H9 (cell line): ENCODE results near the gene RHBDD1. TPM values are rescaled to one million over a fixed set of nuclear protein-coding genes. Genes with fewer than 3 reads are reported as not detected.

Source experiments
- DNase-seq: peaks from one replicate; pipeline ENCODE4 v3.0.0-alpha.2; 2017
- H2AFZ ChIP-seq: one replicate; pipeline ENCODE4 v1.6.1; 2013; ENCODE audit warnings: mild to moderate bottlenecking, low read length, control low read depth, moderate library complexity
- H2AK5ac ChIP-seq: 2 replicates; pipeline ENCODE4 v1.6.1; 2013; ENCODE audit warnings: low read length, control low read depth, mixed read lengths; ENCODE audit not compliant: insufficient read length
- H2BK120ac ChIP-seq: one replicate; pipeline ENCODE4 v1.6.1; 2013; ENCODE audit warnings: low read depth, mild to moderate bottlenecking, low read length, control low read depth, inconsistent platforms; ENCODE audit not compliant: poor library complexity, severe bottlenecking
- H2BK12ac ChIP-seq: 2 replicates; pipeline ENCODE4 v1.6.1; 2013; ENCODE audit warnings: low read length, control low read depth, mixed read lengths, low read depth; ENCODE audit not compliant: insufficient read length
- H2BK15ac ChIP-seq: 2 replicates; pipeline ENCODE4 v1.6.1; 2013; ENCODE audit warnings: low read depth, low read length, control low read depth
- H2BK20ac ChIP-seq: one replicate; pipeline ENCODE4 v1.6.1; 2013; ENCODE audit warnings: low read depth, mild to moderate bottlenecking, low read length, control low read depth, inconsistent platforms; ENCODE audit not compliant: poor library complexity, severe bottlenecking
- H2BK5ac ChIP-seq: 2 replicates; pipeline ENCODE4 v1.6.1; 2013; ENCODE audit warnings: low read length, control low read depth, mixed read lengths; ENCODE audit not compliant: insufficient read length
- H3K14ac ChIP-seq: 2 replicates; pipeline ENCODE4 v1.6.1; 2013; ENCODE audit warnings: low read length, control low read depth; ENCODE audit not compliant: insufficient read depth
- H3K18ac ChIP-seq: 2 replicates; pipeline ENCODE4 v1.6.1; 2013; ENCODE audit warnings: low read depth, mild to moderate bottlenecking, mixed read lengths, low read length, control low read depth; ENCODE audit not compliant: insufficient read length
- H3K23ac ChIP-seq: 2 replicates; pipeline ENCODE4 v1.6.1; 2013; ENCODE audit warnings: low read length, control low read depth, mixed read lengths, low read depth; ENCODE audit not compliant: insufficient read length
- H3K23me2 ChIP-seq: 2 replicates; pipeline ENCODE4 v1.6.1; 2013; ENCODE audit warnings: low read depth, mild to moderate bottlenecking, mixed read lengths, low read length, control low read depth; ENCODE audit not compliant: insufficient read length, poor library complexity, severe bottlenecking
- H3K27ac ChIP-seq: 2 replicates; pipeline ENCODE4 v1.5.1; 2013; ENCODE audit warnings: low read length, control low read depth, mixed read lengths, low read depth; ENCODE audit not compliant: insufficient read length
- H3K27me3 ChIP-seq: 2 replicates; pipeline ENCODE4 v1.6.1; 2013; ENCODE audit warnings: low read length, control low read depth, inconsistent platforms; ENCODE audit not compliant: insufficient read depth
- H3K4ac ChIP-seq: 2 replicates; pipeline ENCODE4 v1.6.1; 2013; ENCODE audit warnings: low read depth, mild to moderate bottlenecking, control low read depth, inconsistent platforms, low read length, moderate library complexity
- H3K4me1 ChIP-seq: 2 replicates; pipeline ENCODE4 v1.6.1; 2013; ENCODE audit warnings: low read length, control low read depth, inconsistent platforms; ENCODE audit not compliant: insufficient read depth
- H3K4me2 ChIP-seq: 2 replicates; pipeline ENCODE4 v1.6.1; 2013; ENCODE audit warnings: low read length, control low read depth, mixed read lengths; ENCODE audit not compliant: insufficient read length, insufficient read depth
- H3K56ac ChIP-seq: 2 replicates; pipeline ENCODE4 v1.6.1; 2013; ENCODE audit warnings: low read depth, mild to moderate bottlenecking, mixed read lengths, low read length, control low read depth; ENCODE audit not compliant: insufficient read length
- H3K79me1 ChIP-seq: 2 replicates; pipeline ENCODE4 v1.6.1; 2013; ENCODE audit warnings: low read depth, mild to moderate bottlenecking, moderate library complexity, low read length, control low read depth, inconsistent platforms; ENCODE audit not compliant: insufficient read depth, poor library complexity, severe bottlenecking
- H3K79me2 ChIP-seq: 2 replicates; pipeline ENCODE4 v1.6.1; 2013; ENCODE audit warnings: low read length, control low read depth, inconsistent platforms; ENCODE audit not compliant: insufficient read depth
- H3K9ac ChIP-seq: 2 replicates; pipeline ENCODE4 v1.6.1; 2013; ENCODE audit warnings: low read length, control low read depth, mixed read lengths; ENCODE audit not compliant: insufficient read length; ENCODE audit errors: extremely low read depth
- H3K9me3 ChIP-seq: one replicate; pipeline ENCODE4 v1.6.1; 2013; ENCODE audit warnings: low read depth, low read length, inconsistent platforms; ENCODE audit not compliant: control insufficient read depth
- H3T11ph ChIP-seq: one replicate; pipeline ENCODE4 v1.6.1; 2013; ENCODE audit warnings: mild to moderate bottlenecking, low read length, control low read depth, inconsistent platforms
- H4K20me1 ChIP-seq: one replicate; pipeline ENCODE4 v1.6.1; 2013; ENCODE audit not compliant: control insufficient read depth, insufficient read length, insufficient read depth
- H4K5ac ChIP-seq: 2 replicates; pipeline ENCODE4 v1.6.1; 2013; ENCODE audit warnings: low read depth, mild to moderate bottlenecking, mixed read lengths, low read length, control low read depth; ENCODE audit not compliant: insufficient read length
- H4K8ac ChIP-seq: replicated peaks from 2 replicates; pipeline ENCODE4 v1.6.1; 2013; ENCODE audit warnings: low read length, control low read depth, mixed read lengths, low read depth; ENCODE audit not compliant: insufficient read length
- H4K91ac ChIP-seq: 2 replicates; pipeline ENCODE4 v1.6.1; 2013; ENCODE audit warnings: low read depth, mild to moderate bottlenecking, moderate library complexity, mixed read lengths, low read length, control low read depth; ENCODE audit not compliant: insufficient read length
- H3K27ac Mint-ChIP-seq, 3 experiments: 2 replicates in 2 of 3; 3 replicates in 1 of 3; pipeline ENCODE4 v1.8.0; 2020 to 2021; ENCODE audit warnings: mixed read lengths in 3 of 3, mild to moderate bottlenecking in 1 of 3, moderate library complexity in 1 of 3
- H3K27me3 Mint-ChIP-seq: 2 replicates; pipeline ENCODE4 v1.8.0; 2021; ENCODE audit warnings: low read depth, mild to moderate bottlenecking, moderate library complexity, mixed read lengths
- H3K36me3 Mint-ChIP-seq, 3 experiments: 2 replicates in 2 of 3; 3 replicates in 1 of 3; pipeline ENCODE4 v1.8.0; 2020 to 2021; ENCODE audit warnings: low read depth in 3 of 3, mixed read lengths in 3 of 3; ENCODE audit not compliant: insufficient read depth in 1 of 3
- H3K4me1 Mint-ChIP-seq, 2 experiments: 2 replicates each; pipeline ENCODE4 v1.8.0; 2020; ENCODE audit warnings: mixed read lengths in 2 of 2
- H3K4me3 Mint-ChIP-seq, 2 experiments: 2 replicates in 1 of 2; 3 replicates in 1 of 2; pipeline ENCODE4 v1.8.0; 2020 to 2021; ENCODE audit warnings: mild to moderate bottlenecking in 2 of 2, mixed read lengths in 2 of 2, moderate library complexity in 1 of 2
- H3K9me3 Mint-ChIP-seq, 2 experiments: 2 replicates in 1 of 2; 3 replicates in 1 of 2; pipeline ENCODE4 v1.8.0; 2020; ENCODE audit warnings: mild to moderate bottlenecking in 2 of 2, mixed read lengths in 2 of 2, moderate library complexity in 1 of 2
- CTCF ChIP-seq: fragments of 200-600 bp; sonication (generic); conservative IDR thresholded peaks from 3 replicates; pipeline ENCODE4 v1.8.0; 2021; ENCODE audit warnings: antibody characterized with exemption, mild to moderate bottlenecking
- WGBS: extraction: QIAGEN DNeasy Blood & Tissue Kit; methylation state at CpG from one replicate; pipeline ENCODE4 v1.1.7; 2013; ENCODE audit warnings: missing lambda C conversion rate, low lambda C conversion rate, mixed read lengths; ENCODE audit not compliant: insufficient read length; ENCODE audit errors: extremely low coverage; 5-methylcytosine and 5-hydroxymethylcytosine counted together
- total RNA-seq: library from RNA; stranded (reverse); gene quantifications from 2 replicates; pipeline ENCODE4 v1.2.1, GENCODE V29; 2021

RHBDD1 gene
- total RNA-seq, 1 experiment from 2014 or later: 24.9 TPM

- no peak overlapping the region for H3K4me2 ChIP-seq
- no peak for DNase-seq
- H3K9me3 ChIP-seq: no peaks in the 10 kb centered on the region
- no peak overlapping the region for H3K56ac ChIP-seq
- no peak overlapping the region for H3K4ac ChIP-seq
- no peak for TF ChIP-seq CTCF
- Mint-ChIP-seq H3K9me3 (peaks cover 2 to 4% of the 10 kb centered on the region in 2 experiments; a peak in 3 of 5 replicates), H3K27me3 (no peaks in the 10 kb centered on the region; the same call in 1 of the 2 replicates), H3K4me1 (no peaks in the 10 kb centered on the region), H3K27ac (no peak overlapping the region), H3K4me3 (no peak overlapping the region), H3K36me3 (no peaks in the 10 kb centered on the region; a peak in 1 of 7 replicates)
- no peaks in the 10 kb centered on the region for H3K79me1 ChIP-seq
- H3K4me1 ChIP-seq: no peaks in the 10 kb centered on the region; the same call in 1 of the 2 replicates
- H3K23me2 ChIP-seq: no peaks in the 10 kb centered on the region
- no peak overlapping the region for H3K18ac ChIP-seq
- H2BK15ac ChIP-seq: no peak overlapping the region
- H4K20me1 ChIP-seq: no peaks in the 10 kb centered on the region
- no peak overlapping the region for H3K14ac ChIP-seq
- no peak overlapping the region for H3K27ac ChIP-seq
- no CpG with 5 or more reads among the region's 3 CpGs for WGBS
- H4K91ac ChIP-seq: no peak overlapping the region
- H3K9ac ChIP-seq: no peak overlapping the region
- no peaks in the 10 kb centered on the region for H3K27me3 ChIP-seq
- no peak overlapping the region for H2AK5ac ChIP-seq
- H2BK12ac ChIP-seq: no peak overlapping the region
- H3T11ph ChIP-seq: no peak overlapping the region
- H3K23ac ChIP-seq: no peak overlapping the region
- H2BK20ac ChIP-seq: no peak overlapping the region
- no peak overlapping the region for H4K5ac ChIP-seq
- no peak overlapping the region for H2BK120ac ChIP-seq
- no peak overlapping the region for H2AFZ ChIP-seq
- no peak overlapping the region for H4K8ac ChIP-seq
- no peak overlapping the region for H2BK5ac ChIP-seq
- H3K79me2 ChIP-seq: no peaks in the 10 kb centered on the region; the same call in 1 of the 2 replicates
Measured at GRCh38 chr2:226953206-226953605, 117.4 kb downstream of the RHBDD1 start.
